GM10248 (cell line): Measurements from ENCODE around the gene PSMA2.

Experiments
- CTCF ChIA-PET: fragments of 300-600 bp; sonication (Branson Sonifier 250); formaldehyde crosslinking; extraction: SDS; loops from one replicate; lab custom pipeline; 2021; ENCODE audit warnings: antibody characterized with exemption; lab: Yijun Ruan, JAX
- POLR2A ChIA-PET: fragments of 350-650 bp; sonication (Branson Sonifier 250); formaldehyde crosslinking; extraction: SDS; loops from one replicate; lab custom pipeline; 2020; ENCODE audit warnings: antibody characterized with exemption; lab: Yijun Ruan, JAX
- DNase-seq: peaks from one replicate; pipeline ENCODE4 v3.0.0; 2012; ENCODE audit errors: extremely low spot score
- TF ChIP-seq, protein P1 (sequence below): IDR thresholded peaks from 2 replicates; pipeline ENCODE4 v1.5.1; 2012; ENCODE audit warnings: mild to moderate bottlenecking, low read depth; ENCODE audit errors: extremely low read depth, missing control alignments, control extremely low read depth

PSMA2 gene

DNA sequence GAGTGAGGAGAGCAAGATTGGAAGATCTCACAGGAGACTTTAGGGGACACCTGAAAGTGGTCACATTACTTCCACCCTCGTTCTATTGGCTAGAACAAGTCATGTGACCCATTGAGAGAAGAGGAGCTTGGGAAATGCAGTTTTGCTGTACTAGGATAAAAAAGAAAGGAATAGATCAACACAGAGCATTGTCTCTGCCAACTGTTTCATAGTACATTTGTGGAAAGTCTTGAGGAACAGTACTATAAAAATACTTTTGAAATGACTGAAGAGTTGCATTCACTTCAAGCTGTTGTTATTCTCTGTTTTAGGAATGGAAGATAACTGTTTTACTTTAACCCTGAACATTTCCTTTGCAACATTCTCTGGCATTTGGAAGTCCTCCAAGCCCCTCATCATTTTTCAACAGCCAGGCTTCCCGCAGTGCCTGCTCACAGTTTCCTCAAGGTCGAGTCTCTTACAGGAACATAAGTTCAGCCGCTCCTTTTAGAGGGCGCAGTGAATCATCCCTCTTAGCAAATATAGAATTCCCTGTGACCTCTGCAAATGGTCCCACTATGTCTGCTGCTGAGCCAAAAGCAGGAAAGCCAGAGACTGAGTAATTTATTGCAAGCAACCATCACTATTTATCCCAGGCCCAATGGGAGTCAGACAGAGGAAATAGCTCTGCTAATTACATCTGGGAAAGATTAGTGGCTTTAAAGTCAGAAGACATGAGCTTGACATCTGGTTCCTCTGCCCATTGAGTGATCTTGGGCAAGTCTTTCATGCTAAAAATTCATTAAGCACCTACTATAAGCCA lies 40.9 kb upstream of the PSMA2 start:
- POLR2A ChIA-PET = no interaction called here
- CTCF ChIA-PET = no interaction called here
- TF ChIP-seq, protein P1, sequence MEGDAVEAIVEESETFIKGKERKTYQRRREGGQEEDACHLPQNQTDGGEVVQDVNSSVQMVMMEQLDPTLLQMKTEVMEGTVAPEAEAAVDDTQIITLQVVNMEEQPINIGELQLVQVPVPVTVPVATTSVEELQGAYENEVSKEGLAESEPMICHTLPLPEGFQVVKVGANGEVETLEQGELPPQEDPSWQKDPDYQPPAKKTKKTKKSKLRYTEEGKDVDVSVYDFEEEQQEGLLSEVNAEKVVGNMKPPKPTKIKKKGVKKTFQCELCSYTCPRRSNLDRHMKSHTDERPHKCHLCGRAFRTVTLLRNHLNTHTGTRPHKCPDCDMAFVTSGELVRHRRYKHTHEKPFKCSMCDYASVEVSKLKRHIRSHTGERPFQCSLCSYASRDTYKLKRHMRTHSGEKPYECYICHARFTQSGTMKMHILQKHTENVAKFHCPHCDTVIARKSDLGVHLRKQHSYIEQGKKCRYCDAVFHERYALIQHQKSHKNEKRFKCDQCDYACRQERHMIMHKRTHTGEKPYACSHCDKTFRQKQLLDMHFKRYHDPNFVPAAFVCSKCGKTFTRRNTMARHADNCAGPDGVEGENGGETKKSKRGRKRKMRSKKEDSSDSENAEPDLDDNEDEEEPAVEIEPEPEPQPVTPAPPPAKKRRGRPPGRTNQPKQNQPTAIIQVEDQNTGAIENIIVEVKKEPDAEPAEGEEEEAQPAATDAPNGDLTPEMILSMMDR = no peak
- no peak for DNase-seq

DNA sequence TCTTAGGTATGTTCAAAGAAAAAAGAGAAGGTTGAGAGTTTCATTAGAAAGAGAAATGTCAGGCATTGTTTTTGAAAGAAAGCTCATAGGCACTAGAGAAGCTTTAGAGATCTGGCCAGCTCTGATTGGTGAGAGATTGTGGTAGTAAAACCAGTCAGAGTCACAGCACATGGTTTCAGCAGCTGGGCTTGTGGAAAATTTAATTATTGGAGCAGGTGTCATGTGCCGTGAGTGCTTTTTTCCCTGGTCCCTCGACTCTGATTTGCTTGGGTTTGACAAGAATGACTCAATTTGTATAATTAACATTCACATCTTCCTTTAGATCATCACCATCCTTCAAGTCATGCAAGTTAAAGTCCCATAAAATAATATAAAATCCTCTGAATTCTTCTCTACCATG lies 35.4 kb upstream of the PSMA2 start:
- POLR2A ChIA-PET = no interaction called here
- DNase-seq = no peak
- TF ChIP-seq, protein P1 = no peak
- CTCF ChIA-PET = no interaction called here

DNA sequence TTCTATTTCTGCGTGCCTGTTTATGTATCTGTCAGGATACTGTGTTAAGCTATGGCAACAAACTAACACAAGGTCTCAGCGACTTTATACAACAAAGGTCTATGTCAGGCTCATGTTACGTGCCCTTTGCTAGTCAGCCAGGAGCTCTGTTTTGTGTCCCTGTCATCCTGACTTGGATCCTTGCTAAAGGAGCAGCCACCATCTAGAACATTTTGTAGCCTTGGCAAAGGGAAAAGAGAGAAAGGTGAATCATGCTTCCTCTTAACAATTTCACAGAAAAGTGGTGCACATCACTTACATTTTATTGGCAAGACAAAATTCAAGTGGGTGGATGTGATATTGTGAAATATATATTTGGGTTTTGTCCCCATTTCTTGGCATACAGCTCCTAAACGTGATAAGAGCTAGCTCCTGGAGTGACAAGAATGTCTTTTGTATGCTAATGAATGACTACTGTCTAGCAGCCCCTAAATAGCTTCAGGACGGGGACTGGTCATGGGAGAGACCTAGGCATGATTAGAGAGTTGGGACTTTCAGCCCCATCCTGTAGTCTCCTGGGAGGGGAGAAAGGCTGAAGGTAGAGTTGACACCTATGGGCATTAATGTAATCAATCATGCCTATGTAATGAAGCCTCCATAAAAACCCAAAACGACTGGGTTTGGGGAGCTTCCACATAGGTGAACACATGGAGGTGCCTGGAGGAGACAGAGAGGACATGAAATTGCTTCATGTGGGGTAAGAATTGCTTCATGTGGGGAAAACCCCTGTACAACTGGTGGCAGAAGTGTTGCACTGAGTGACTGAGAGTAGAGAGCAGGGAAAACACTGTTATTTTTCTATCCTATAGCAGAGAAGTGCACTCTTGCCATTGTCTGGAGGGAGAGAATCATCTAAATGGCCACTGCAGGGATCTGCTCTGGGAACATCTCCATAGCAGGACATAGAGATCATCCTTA lies 33.2 kb upstream of the PSMA2 start:
- no peak for DNase-seq
- POLR2A ChIA-PET = no interaction called here
- TF ChIP-seq, protein P1 = no peak
- CTCF ChIA-PET = interaction anchor here (1.2 kb wide), 2 partner anchors 11 to 474 kb away, joined by 3 to 5 read pairs; no protein-coding TSS in a partner anchor

DNA sequence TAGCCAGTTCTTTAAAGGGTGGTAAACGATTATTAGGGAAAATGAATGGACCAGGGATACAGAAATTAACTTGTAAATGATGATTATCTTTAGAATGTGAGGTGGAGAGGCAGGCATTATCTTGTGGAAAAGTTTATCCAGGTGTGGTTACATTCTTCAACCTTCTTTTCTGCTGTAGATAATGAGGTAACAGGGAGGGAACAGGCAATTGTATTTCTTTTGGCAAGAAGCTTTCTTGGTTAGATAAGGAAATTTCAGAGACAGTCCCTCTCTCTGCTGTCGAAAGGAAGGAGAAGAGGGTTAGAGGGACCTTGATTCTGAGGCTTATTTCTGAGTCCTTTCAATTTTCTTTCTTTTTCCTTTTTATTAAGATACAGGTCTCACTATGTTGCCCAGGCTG lies 32.3 kb upstream of the PSMA2 start:
- TF ChIP-seq, protein P1 = no peak
- ChIA-PET CTCF (interaction anchor here (1.2 kb wide), 2 partner anchors 10 to 475 kb away, joined by 3 to 5 read pairs; no protein-coding TSS in a partner anchor), POLR2A (no interaction called here)
- DNase-seq = no peak

DNA sequence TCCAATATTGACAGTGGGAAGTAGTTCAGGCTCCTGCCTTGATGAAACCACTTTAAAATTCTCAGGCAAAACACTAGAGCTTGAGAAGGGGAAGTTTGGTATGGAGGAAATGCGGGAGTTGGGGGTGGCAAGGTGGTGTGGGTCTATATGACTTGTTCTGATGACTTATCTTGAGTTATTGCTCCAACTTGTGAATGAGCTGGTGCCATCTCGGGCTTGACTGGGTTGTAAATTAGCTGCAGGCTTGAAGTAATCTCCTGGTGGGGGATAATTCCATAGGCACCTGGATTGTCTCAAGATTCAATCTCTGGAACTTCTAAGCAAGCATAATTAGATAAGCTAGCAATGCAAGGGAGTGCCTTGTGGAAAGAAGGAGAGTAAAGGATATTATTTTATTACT lies 29.2 kb upstream of the PSMA2 start:
- TF ChIP-seq, protein P1 = no peak
- DNase-seq = no peak
- CTCF ChIA-PET = interaction anchor here (1.4 to 4.6 kb wide), 6 partner anchors 11 to 1021 kb away, joined by 3 to 24 read pairs (median 5); no protein-coding TSS in a partner anchor
- POLR2A ChIA-PET = no interaction called here

DNA sequence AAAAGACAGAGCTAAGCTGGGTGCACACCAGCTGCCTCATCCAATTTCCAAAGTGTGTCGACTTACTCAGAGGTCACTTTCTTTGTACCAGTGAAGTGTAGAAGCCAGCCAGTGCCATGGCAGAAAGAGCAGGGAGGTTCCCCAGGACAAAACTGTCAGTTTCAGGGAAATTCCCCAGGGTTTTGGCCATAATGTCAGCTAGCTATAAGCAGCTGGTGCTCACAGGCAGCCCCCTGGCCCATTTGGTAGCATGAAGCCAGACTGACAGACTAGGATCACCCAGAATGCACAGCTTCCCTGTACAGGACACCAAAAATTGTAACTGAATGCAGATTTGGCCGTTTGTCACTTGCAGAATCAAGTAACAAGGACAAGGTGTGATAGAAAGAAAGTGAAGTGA lies 28.8 kb upstream of the PSMA2 start:
- CTCF ChIA-PET = interaction anchor here (1.3 to 4.6 kb wide), 6 partner anchors 11 to 301 kb away, joined by 3 to 24 read pairs (median 5); no protein-coding TSS in a partner anchor
- no peak for DNase-seq
- POLR2A ChIA-PET = no interaction called here
- TF ChIP-seq, protein P1 = no peak
